Measurements from ENCODE around the gene RGS11.

DNA sequence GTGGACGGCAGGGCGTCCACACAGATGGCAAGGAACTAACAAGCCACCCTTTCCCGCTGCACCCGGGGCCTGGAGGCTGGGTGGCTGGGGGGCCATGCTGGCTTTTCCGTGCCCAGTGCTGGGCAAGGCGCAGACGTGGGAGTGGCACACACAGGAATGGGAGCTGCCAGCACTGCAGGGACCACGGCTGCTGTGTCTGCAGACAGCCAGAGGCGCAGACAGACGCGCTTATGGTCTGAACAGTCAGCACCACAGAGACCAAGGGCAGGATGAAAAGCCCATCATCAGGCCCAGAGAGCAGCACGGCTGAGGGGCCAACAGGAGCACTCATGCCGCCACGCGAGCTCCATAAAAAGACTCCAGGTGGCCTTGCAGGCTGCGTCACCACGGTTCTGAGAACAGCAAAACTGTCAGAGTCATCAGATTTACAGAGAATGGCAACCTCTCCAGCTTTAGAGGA is 31.2 kb upstream of the RGS11 start:
- no peak for TF ChIP-seq POLR2A (IDR thresholded peaks at IDR 0.05)
- TF ChIP-seq, protein P1, sequence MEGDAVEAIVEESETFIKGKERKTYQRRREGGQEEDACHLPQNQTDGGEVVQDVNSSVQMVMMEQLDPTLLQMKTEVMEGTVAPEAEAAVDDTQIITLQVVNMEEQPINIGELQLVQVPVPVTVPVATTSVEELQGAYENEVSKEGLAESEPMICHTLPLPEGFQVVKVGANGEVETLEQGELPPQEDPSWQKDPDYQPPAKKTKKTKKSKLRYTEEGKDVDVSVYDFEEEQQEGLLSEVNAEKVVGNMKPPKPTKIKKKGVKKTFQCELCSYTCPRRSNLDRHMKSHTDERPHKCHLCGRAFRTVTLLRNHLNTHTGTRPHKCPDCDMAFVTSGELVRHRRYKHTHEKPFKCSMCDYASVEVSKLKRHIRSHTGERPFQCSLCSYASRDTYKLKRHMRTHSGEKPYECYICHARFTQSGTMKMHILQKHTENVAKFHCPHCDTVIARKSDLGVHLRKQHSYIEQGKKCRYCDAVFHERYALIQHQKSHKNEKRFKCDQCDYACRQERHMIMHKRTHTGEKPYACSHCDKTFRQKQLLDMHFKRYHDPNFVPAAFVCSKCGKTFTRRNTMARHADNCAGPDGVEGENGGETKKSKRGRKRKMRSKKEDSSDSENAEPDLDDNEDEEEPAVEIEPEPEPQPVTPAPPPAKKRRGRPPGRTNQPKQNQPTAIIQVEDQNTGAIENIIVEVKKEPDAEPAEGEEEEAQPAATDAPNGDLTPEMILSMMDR (IDR thresholded peaks at IDR 0.05): no peak

Data from breast epithelium (tissue), 3 donors.